Activated CD8-positive, alpha-beta memory T cell treated with anti-CD3 and anti-CD28 coated beads, Interleukin-2, amount 50 U/mL, for 48 hours (primary cell): ENCODE data around the gene SPANXA2.
"Not testable (repeated sequence)": the region's sequence is repeated elsewhere in the genome, so short reads cannot be mapped to it uniquely, and the experiment has no call there.

Experiments used
- DNase-seq: peaks from one replicate; pipeline ENCODE4 v3.0.0-alpha.2; 2020

The SPANXA2 gene

GRCh38 chrX:141589408-141589807, at the start of gene SPANXA2:
TSS of gene SPANXA2 (plus strand) at chrX:141589708. CDS start at chrX:141589768, 60 bp downstream.
- not testable (repeated sequence) for DNase-seq

GRCh38 chrX:141542551-141542950, 47.0 kb upstream of the SPANXA2 start:
- DNase-seq = not testable (repeated sequence)

- DNase-seq = not testable (repeated sequence)
These were observed 4.9 kb upstream of the SPANXA2 start, which contains the start of gene SPANXA1 for GRCh38 chrX:141584638-141585037. TSS of gene SPANXA1 (minus strand) at chrX:141584738. CDS start at chrX:141584678, 60 bp downstream.

- no peak for DNase-seq
These were observed 19.6 kb downstream of the SPANXA2 start for GRCh38 chrX:141609111-141609510.

- no peak for DNase-seq
These were observed 29.8 kb downstream of the SPANXA2 start for GRCh38 chrX:141619336-141619735.

- no peak for DNase-seq
These were observed 42.6 kb downstream of the SPANXA2 start for GRCh38 chrX:141632124-141632523.

GRCh38 chrX:141638550-141638949, 49.0 kb downstream of the SPANXA2 start:
- DNase-seq = no peak
